K562 (cell line): ENCODE data around the gene METTL3. TPM values are rescaled to one million over a fixed set of nuclear protein-coding genes. Genes with fewer than 3 reads are reported as not detected.

ENCODE experiments used
- ATAC-seq: fragments of 200-7000 bp; cut with Tn5 transposase; 3 replicates; pipeline ENCODE4 v1.9.1; 2020; ENCODE audit warnings: moderate library complexity
- BruUV-seq: library from RNA; stranded (reverse); fragments of 400-500 nt; replicated peaks from 2 replicates; lab custom pipeline; 2021; lab: Mats Ljungman, UMichigan
- CTCF ChIA-PET: fragments of 300-600 bp; formaldehyde crosslinking; extraction: SDS; loops from one replicate; lab custom pipeline; 2021; ENCODE audit warnings: low intra/inter-chr PET ratio; lab: Yijun Ruan, JAX
- POLR2A ChIA-PET: fragments of 300-600, 350-650 bp; sonication (Branson Sonifier 250); formaldehyde crosslinking; extraction: SDS; loops from one replicate; lab custom pipeline; 2021; ENCODE audit warnings: antibody characterized with exemption, inconsistent platforms; lab: Yijun Ruan, JAX
- DNase-seq, 4 experiments: peaks; one replicate each; pipeline versions ENCODE4 v3.0.0 to v3.0.0-alpha.2; 2011 to 2018; ENCODE audit warnings: low spot score in 3 of 4, mixed read lengths in 3 of 4; ENCODE audit errors: extremely low read depth in 1 of 4
- FAIRE-seq: peaks from 2 replicates; lab custom pipeline; 2011; peaks lifted over from hg19 to GRCh38; lab: Jason Lieb, UNC
- H2AFZ ChIP-seq: 2 replicates; pipeline ENCODE4 v1.6.0; 2011; ENCODE audit warnings: low read depth, low read length, control low read depth, inconsistent platforms
- H3K27ac ChIP-seq: fragments of 200-600 bp; 3 replicates; pipeline ENCODE4 v1.8.0; 2011; ENCODE audit warnings: low read depth, mild to moderate bottlenecking, control low read depth, inconsistent platforms, low read length, moderate library complexity, mixed read lengths; ENCODE audit errors: extremely low read depth
- H3K27me3 ChIP-seq, 2 experiments: fragments of 300-600 bp in 1 of 2; 2 replicates in 1 of 2; 3 replicates in 1 of 2; pipeline versions ENCODE4 v1.6.0 to v1.8.0; 2011; ENCODE audit warnings: inconsistent platforms in 2 of 2, low read length in 2 of 2, mild to moderate bottlenecking in 1 of 2, mixed read lengths in 1 of 2, moderate library complexity in 1 of 2; ENCODE audit not compliant: control insufficient read depth in 2 of 2, insufficient read depth in 2 of 2
- H3K36me3 ChIP-seq: fragments of 300-600 bp; 3 replicates; pipeline ENCODE4 v1.8.0; 2011; ENCODE audit warnings: mild to moderate bottlenecking, low read length, inconsistent platforms; ENCODE audit not compliant: control insufficient read depth, insufficient read depth
- H3K4me1 ChIP-seq, 2 experiments: fragments of 200-600 bp in 1 of 2; replicated peaks in 1 of 2; 2 replicates in 1 of 2; 3 replicates in 1 of 2; pipeline versions ENCODE4 v1.5.1 to v1.8.0; 2011; ENCODE audit warnings: inconsistent platforms in 2 of 2, low read length in 2 of 2, mild to moderate bottlenecking in 1 of 2, mixed read lengths in 1 of 2, moderate library complexity in 1 of 2; ENCODE audit not compliant: control insufficient read depth in 2 of 2, insufficient read depth in 2 of 2
- H3K4me2 ChIP-seq: 2 replicates; pipeline ENCODE4 v1.6.1; 2011; ENCODE audit warnings: low read length, control low read depth, inconsistent platforms, mixed read lengths; ENCODE audit not compliant: insufficient read depth
- H3K4me3 ChIP-seq: fragments of 200-600 bp; sonication (generic), shearing (Covaris generic); 2 replicates; pipeline ENCODE4 v1.5.1; 2016; ENCODE audit warnings: control low read depth, inconsistent platforms
- H3K79me2 ChIP-seq: fragments of 200-600 bp; 3 replicates; pipeline ENCODE4 v1.8.0; 2011; ENCODE audit warnings: low read length, inconsistent platforms; ENCODE audit not compliant: control insufficient read depth, insufficient read depth
- H3K9ac ChIP-seq, 2 experiments: 2 replicates each; pipeline versions ENCODE4 v1.6.0 to v1.6.1; 2011; ENCODE audit warnings: low read depth in 2 of 2, low read length in 2 of 2, control low read depth in 1 of 2, inconsistent platforms in 1 of 2, mild to moderate bottlenecking in 1 of 2, mixed read lengths in 1 of 2; ENCODE audit not compliant: insufficient read depth in 1 of 2
- H3K9me1 ChIP-seq: one replicate; pipeline ENCODE4 v1.6.0; 2011; ENCODE audit warnings: inconsistent platforms, mild to moderate bottlenecking, low read length, moderate library complexity; ENCODE audit not compliant: control insufficient read depth, insufficient read depth
- H3K9me3 ChIP-seq: replicated peaks from 2 replicates; pipeline ENCODE4 v1.5.1; 2011; ENCODE audit warnings: low read depth, low read length, inconsistent platforms; ENCODE audit not compliant: control insufficient read depth, insufficient read depth
- H4K20me1 ChIP-seq: replicated peaks from 2 replicates; pipeline ENCODE4 v1.6.1; 2011; ENCODE audit warnings: low read length, inconsistent platforms, mixed read lengths; ENCODE audit not compliant: control insufficient read depth, insufficient read depth
- CTCFL ChIP-seq: IDR thresholded peaks from 2 replicates; pipeline ENCODE4 v1.6.1; 2011; ENCODE audit warnings: borderline replicate concordance, low read depth, mild to moderate bottlenecking, moderate library complexity, low read length; ENCODE audit not compliant: insufficient read depth, poor library complexity, severe bottlenecking
- FIP1L1 ChIP-seq: fragments of 200-400 bp; formaldehyde crosslinking; IDR thresholded peaks from 2 replicates; pipeline ENCODE4 v1.6.1; 2018; ENCODE audit warnings: mild to moderate bottlenecking, low read depth, low read length; ENCODE audit not compliant: poor library complexity, severe bottlenecking
- GABPA ChIP-seq: fragments of 200-800 bp; sonication (Bioruptor generic); conservative IDR thresholded peaks from 2 replicates; pipeline ENCODE4 v1.6.1; 2016; ENCODE audit warnings: low read depth, missing genetic modification characterization, missing compliant biosample characterization
- POLR2AphosphoS2 ChIP-seq: IDR thresholded peaks from 2 replicates; pipeline ENCODE4 v1.6.1; 2012; ENCODE audit warnings: low read length, improper control_type of control experiment
- RBM15 ChIP-seq: fragments of 200-400 bp; formaldehyde crosslinking; IDR thresholded peaks from 2 replicates; pipeline ENCODE4 v1.6.1; 2018; ENCODE audit warnings: mild to moderate bottlenecking, low read length, moderate library complexity; ENCODE audit not compliant: insufficient read depth
- TARDBP ChIP-seq: fragments of 450-650 bp; IDR thresholded peaks from 2 replicates; pipeline ENCODE4 v1.6.1; 2016
- ZNF551 ChIP-seq: fragments of 250-450 bp; sonication (Bioruptor Pico); IDR thresholded peaks from 2 replicates; pipeline ENCODE4 v1.5.0; 2021; ENCODE audit warnings: mild to moderate bottlenecking, moderate library complexity
- ZNF57 ChIP-seq: fragments of 450-650 bp; formaldehyde crosslinking; IDR thresholded peaks from 2 replicates; pipeline ENCODE4 v1.4.0; 2020; ENCODE audit warnings: mild to moderate bottlenecking, moderate library complexity
- ZNF76 ChIP-seq: fragments of 250-450 bp; sonication (Bioruptor Pico); IDR thresholded peaks from 2 replicates; pipeline ENCODE4 v1.4.0; 2020; ENCODE audit warnings: mild to moderate bottlenecking, moderate library complexity, borderline replicate concordance
- in situ Hi-C: fragments of 300-500 bp; cut with MboI; formaldehyde crosslinking; loops from 4 replicates; pipeline ENCODE4 v1.15.0; 2018; ENCODE audit warnings: inconsistent platforms, mixed read lengths
- intact Hi-C: fragments of 100-400 bp; cut with micrococcal nuclease; formaldehyde crosslinking; loops from 2 replicates; pipeline ENCODE4 v1.14.2; 2022
- polyA plus RNA-seq, 8 experiments: library from polyadenylated mRNA; depleted of rRNA in 4 of 8; stranded (reverse) in 5 of 8; unstranded in 3 of 8; fragments of >200 nt; fragmentation: Nextera tagmentation in 2 of 8; fragmentation: Illumina TruSeq in 1 of 8; extraction: Ambion mirVana in 2 of 8; extraction: Trizol in 1 of 8; gene quantifications; 2 replicates each; pipeline versions ENCODE4 v1.2.1 to v1.2.3, GENCODE V29; 2011 to 2014; ENCODE audit warnings: inconsistent platforms in 1 of 8, missing spikeins in 1 of 8
- total RNA-seq, 7 experiments: library from RNA; depleted of rRNA in 6 of 7; stranded (reverse); fragments of >200 nt in 6 of 7; fragmentation: Illumina TruSeq in 2 of 7; extraction: Trizol in 2 of 7; gene quantifications; 2 replicates each; pipeline versions ENCODE4 v1.2.1 to v1.2.3, GENCODE V29; 2011 to 2021; ENCODE audit warnings: low replicate concordance in 1 of 7
- TF ChIP-seq, protein P1 (sequence below): fragments of 200-800 bp; sonication (Bioruptor generic); IDR thresholded peaks from 2 replicates; pipeline ENCODE4 v1.6.1; 2016; ENCODE audit warnings: missing genetic modification characterization, missing compliant biosample characterization

The METTL3 gene
- total and polyA plus RNA-seq, 9 of the 15 experiments (the other 6 are each of a cell fraction or from before 2014, with no cell fraction given) = 42.1 to 151 (median 65.7) TPM

DNA sequence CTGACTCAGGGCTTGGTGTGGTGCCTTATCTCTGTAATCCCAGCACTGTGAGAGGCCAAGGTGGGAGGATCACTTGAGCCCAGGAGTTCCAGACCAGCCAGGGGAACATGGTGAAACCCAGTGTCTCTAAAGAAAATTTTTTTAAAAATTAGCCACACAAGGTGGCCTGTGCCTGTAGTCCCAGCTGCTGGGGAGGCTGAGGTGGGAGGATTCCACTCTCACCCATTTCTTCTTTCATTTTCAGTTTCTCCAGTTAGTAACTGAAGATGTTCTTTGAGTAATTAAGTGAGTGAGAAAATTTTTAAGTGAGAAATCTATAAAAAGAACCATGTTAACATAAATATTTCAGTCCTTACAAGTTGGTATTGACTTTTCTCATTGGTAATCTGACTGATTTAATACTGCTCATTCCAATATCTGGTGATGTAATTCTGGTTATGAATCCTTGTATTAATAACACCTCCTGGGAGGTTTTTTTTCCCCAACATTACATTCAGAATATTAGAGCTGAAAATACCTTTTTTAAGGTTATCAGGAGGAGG lies 6.1 kb downstream of the METTL3 start:
- in situ Hi-C loops = no loop called here
- H3K27ac ChIP-seq = no peak overlapping the region
- no peak for DNase-seq
- no peaks in the 10 kb centered on the region; a peak in 2 of 5 replicates for H3K4me1 ChIP-seq
- BruUV-seq = no TSS peak
- H3K9me1 ChIP-seq = no peaks in the 10 kb centered on the region
- H3K9me3 ChIP-seq = no peaks in the 10 kb centered on the region
- H3K27me3 ChIP-seq = no peaks in the 10 kb centered on the region
- no peak overlapping the region for H2AFZ ChIP-seq
- H3K4me3 ChIP-seq = no peak overlapping the region
- H3K9ac ChIP-seq = no peak overlapping the region; a peak in 1 of 4 replicates
- H3K79me2 ChIP-seq = peaks cover 55% of the 10 kb centered on the region
- TF ChIP-seq FIP1L1 (no peak), RBM15 (no peak), POLR2AphosphoS2 (no peak), ZNF57 (CRISPR knock-in tag) (no peak), TARDBP (no peak), ZNF551 (no peak), CTCFL (no peak), ZNF76 (CRISPR knock-in tag) (no peak), GABPA (no peak)
- TF ChIP-seq, protein P1, sequence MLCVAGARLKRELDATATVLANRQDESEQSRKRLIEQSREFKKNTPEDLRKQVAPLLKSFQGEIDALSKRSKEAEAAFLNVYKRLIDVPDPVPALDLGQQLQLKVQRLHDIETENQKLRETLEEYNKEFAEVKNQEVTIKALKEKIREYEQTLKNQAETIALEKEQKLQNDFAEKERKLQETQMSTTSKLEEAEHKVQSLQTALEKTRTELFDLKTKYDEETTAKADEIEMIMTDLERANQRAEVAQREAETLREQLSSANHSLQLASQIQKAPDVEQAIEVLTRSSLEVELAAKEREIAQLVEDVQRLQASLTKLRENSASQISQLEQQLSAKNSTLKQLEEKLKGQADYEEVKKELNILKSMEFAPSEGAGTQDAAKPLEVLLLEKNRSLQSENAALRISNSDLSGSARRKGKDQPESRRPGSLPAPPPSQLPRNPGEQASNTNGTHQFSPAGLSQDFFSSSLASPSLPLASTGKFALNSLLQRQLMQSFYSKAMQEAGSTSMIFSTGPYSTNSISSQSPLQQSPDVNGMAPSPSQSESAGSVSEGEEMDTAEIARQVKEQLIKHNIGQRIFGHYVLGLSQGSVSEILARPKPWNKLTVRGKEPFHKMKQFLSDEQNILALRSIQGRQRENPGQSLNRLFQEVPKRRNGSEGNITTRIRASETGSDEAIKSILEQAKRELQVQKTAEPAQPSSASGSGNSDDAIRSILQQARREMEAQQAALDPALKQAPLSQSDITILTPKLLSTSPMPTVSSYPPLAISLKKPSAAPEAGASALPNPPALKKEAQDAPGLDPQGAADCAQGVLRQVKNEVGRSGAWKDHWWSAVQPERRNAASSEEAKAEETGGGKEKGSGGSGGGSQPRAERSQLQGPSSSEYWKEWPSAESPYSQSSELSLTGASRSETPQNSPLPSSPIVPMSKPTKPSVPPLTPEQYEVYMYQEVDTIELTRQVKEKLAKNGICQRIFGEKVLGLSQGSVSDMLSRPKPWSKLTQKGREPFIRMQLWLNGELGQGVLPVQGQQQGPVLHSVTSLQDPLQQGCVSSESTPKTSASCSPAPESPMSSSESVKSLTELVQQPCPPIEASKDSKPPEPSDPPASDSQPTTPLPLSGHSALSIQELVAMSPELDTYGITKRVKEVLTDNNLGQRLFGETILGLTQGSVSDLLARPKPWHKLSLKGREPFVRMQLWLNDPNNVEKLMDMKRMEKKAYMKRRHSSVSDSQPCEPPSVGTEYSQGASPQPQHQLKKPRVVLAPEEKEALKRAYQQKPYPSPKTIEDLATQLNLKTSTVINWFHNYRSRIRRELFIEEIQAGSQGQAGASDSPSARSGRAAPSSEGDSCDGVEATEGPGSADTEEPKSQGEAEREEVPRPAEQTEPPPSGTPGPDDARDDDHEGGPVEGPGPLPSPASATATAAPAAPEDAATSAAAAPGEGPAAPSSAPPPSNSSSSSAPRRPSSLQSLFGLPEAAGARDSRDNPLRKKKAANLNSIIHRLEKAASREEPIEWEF (CRISPR knock-in tag) = no peak
- intact Hi-C loops = no loop called here
- POLR2A ChIA-PET = interaction anchor here (0.6 to 0.8 kb wide), 2 partner anchors 23 to 27 kb away, joined by 4 read pairs; no protein-coding TSS in a partner anchor
- CTCF ChIA-PET = no interaction called here
- no peak overlapping the region for H3K4me2 ChIP-seq
- H3K36me3 ChIP-seq = peaks cover 77% of the 10 kb centered on the region
- no peaks in the 10 kb centered on the region for H4K20me1 ChIP-seq
- peak; percentile 30 for ATAC-seq
- FAIRE-seq = no peak
